Brain microvascular endothelial cell (primary cell): Measurements from ENCODE around the gene ADARB2.

Experiments
- DNase-seq: peaks from one replicate; pipeline ENCODE4 v3.0.0-alpha.2; 2020
- H3K27ac ChIP-seq: fragments of 250-450 bp; sonication (Bioruptor Pico); 2 replicates; pipeline ENCODE4 v1.5.1; 2020; ENCODE audit warnings: mild to moderate bottlenecking, moderate library complexity
- H3K27me3 ChIP-seq: fragments of 250-450 bp; sonication (Bioruptor Pico); replicated peaks from 2 replicates; pipeline ENCODE4 v1.5.1; 2020; ENCODE audit warnings: mild to moderate bottlenecking
- H3K36me3 ChIP-seq: fragments of 250-450 bp; sonication (Bioruptor Pico); replicated peaks from 2 replicates; pipeline ENCODE4 v1.5.1; 2020; ENCODE audit warnings: mild to moderate bottlenecking
- H3K4me3 ChIP-seq: 2 replicates; pipeline ENCODE4 v1.5.1; 2011; ENCODE audit warnings: low read depth, mild to moderate bottlenecking, control low read depth, low read length, moderate library complexity
- in situ Hi-C: cut with HindIII; loops from 2 replicates; pipeline ENCODE4 v1.10.0; 2017; ENCODE audit warnings: low sequenced_read_pairs, low pct_ligation_motif_present
- TF ChIP-seq, protein P1 (sequence below): IDR thresholded peaks from 2 replicates; pipeline ENCODE4 v1.5.1; 2011; ENCODE audit warnings: low read depth, mild to moderate bottlenecking, moderate library complexity, low read length, control low read depth, inconsistent platforms; ENCODE audit errors: missing control alignments

The ADARB2 gene

DNA sequence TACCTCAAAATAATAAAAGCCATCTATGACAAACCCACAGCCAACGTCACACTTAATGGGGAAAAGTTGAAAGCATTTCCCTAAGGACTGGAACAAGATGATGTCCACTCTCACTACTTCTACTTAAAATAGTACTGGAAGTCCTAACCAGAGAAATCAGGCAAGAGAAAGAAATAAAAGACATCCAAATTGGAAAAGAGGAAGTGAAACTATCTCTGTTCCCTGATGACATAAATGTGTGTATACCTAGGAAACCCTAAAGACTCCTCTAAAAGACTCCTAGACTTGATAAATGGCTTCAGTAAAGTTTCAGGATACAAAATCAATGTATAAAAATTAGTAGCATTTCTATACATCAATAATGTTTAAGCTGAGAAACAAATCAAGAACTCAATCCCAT lies 367.0 kb downstream of the ADARB2 start:
- no peak for DNase-seq
- no peak overlapping the region for H3K4me3 ChIP-seq
- no peak overlapping the region for H3K27ac ChIP-seq
- H3K27me3 ChIP-seq = no peaks in the 10 kb centered on the region
- in situ Hi-C loops = no loop called here
- no peaks in the 10 kb centered on the region for H3K36me3 ChIP-seq
- TF ChIP-seq, protein P1, sequence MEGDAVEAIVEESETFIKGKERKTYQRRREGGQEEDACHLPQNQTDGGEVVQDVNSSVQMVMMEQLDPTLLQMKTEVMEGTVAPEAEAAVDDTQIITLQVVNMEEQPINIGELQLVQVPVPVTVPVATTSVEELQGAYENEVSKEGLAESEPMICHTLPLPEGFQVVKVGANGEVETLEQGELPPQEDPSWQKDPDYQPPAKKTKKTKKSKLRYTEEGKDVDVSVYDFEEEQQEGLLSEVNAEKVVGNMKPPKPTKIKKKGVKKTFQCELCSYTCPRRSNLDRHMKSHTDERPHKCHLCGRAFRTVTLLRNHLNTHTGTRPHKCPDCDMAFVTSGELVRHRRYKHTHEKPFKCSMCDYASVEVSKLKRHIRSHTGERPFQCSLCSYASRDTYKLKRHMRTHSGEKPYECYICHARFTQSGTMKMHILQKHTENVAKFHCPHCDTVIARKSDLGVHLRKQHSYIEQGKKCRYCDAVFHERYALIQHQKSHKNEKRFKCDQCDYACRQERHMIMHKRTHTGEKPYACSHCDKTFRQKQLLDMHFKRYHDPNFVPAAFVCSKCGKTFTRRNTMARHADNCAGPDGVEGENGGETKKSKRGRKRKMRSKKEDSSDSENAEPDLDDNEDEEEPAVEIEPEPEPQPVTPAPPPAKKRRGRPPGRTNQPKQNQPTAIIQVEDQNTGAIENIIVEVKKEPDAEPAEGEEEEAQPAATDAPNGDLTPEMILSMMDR = no peak

DNA sequence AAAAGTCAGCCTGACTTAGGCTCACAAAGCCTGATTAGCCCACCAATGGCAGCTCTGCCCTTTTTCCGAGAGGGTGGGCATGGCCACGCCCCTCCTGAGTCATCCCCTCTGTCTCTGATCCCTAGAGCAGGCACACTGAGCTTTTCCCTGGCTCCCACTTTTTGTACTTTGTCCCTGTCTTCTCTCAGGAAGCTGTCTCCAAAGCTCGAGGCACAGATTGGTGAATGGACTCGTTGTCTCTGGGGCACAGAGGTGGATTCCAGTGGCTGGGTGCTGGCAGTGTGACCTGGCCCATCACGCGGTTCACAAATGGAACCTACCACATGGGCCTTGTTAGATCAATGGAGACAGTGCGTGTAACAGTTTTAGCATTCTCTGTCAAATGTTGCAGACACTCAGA lies 367.7 kb downstream of the ADARB2 start:
- Histone ChIP-seq H3K4me3 (no peak overlapping the region), H3K27ac (no peak overlapping the region), H3K36me3 (no peaks in the 10 kb centered on the region), H3K27me3 (no peaks in the 10 kb centered on the region)
- in situ Hi-C loops = no loop called here
- no peak for DNase-seq
- TF ChIP-seq, protein P1 = no peak

- TF ChIP-seq, protein P1 = no peak
- in situ Hi-C loops = no loop called here
Measured at GRCh38 chr10:1369197-1369596, 368.1 kb downstream of the ADARB2 start.

DNA sequence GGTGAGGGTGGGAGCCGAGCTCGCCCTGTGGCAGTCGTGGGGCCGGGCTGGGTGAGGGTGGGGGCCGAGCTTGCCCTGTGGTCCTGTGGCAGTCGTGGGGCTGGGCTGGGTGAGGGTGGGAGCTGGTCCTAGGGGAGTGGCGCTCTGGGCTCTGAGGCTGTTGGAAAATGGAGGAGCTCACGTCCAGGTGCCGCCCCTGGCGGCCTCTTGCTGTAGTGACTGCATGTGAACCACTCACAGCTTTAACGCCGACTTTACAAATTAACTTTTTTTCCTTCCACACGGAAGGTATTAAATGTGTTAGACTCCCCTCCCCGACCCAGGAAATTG lies 368.5 kb downstream of the ADARB2 start:
- Histone ChIP-seq H3K4me3 (no peak overlapping the region), H3K27ac (no peak overlapping the region), H3K36me3 (no peaks in the 10 kb centered on the region), H3K27me3 (no peaks in the 10 kb centered on the region)
- TF ChIP-seq, protein P1 = peak; percentile 62
- in situ Hi-C loops = no loop called here
- no peak for DNase-seq

More at GRCh38 chr10:1369197-1369596, 368.1 kb downstream of the ADARB2 start:
- Histone ChIP-seq H3K27me3 (no peaks in the 10 kb centered on the region), H3K4me3 (no peak overlapping the region), H3K27ac (no peak overlapping the region), H3K36me3 (no peaks in the 10 kb centered on the region)
- no peak for DNase-seq

DNA sequence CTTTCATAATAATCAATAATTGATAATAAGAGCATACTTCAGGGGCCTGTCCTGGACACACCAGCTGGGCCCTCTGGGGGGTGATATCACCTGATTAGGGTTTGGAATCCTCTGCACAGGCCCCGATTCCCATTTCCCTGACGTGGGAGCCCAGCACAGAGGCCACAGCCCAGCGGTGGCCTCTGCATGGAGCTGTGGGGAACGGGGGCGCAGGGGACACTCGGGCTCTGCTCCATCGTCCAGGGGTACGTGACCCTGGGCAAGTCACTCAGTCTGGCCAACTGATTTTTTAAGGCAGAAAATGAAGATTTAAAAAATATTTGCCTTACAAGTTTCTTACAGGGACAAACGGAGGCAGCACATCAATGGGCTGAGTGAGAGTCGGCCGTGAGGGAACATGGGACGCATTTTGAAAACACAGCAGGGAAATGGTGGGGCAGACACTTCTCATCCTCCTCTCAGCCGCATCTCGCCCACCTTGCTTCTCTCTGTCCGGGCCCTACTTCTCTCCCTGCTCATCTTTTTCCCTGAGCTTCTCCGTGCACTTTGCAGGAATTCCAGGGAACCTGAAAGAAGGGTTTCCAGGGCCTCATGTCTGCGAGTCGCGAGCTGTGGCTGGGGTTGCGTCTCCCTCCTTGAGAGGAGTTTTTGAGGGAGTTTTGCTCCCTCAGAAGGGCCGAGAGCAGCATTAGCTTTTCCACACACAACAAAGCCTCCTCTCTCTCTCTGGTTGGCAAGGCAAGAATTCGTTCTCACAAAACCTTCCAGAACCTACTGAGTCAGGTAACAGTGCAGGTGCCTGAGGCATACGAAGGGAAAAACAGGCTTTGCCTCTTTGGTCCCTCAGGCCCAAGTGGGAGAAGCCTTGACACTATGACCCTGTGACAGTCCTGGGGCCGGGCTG lies 369.1 kb downstream of the ADARB2 start:
- TF ChIP-seq, protein P1 = no peak
- Histone ChIP-seq H3K27me3 (no peaks in the 10 kb centered on the region), H3K27ac (no peak overlapping the region), H3K36me3 (no peaks in the 10 kb centered on the region), H3K4me3 (no peak overlapping the region)
- in situ Hi-C loops = no loop called here
- no peak for DNase-seq
